ENCODE data around the gene TFPT.

The TFPT gene

DNA sequence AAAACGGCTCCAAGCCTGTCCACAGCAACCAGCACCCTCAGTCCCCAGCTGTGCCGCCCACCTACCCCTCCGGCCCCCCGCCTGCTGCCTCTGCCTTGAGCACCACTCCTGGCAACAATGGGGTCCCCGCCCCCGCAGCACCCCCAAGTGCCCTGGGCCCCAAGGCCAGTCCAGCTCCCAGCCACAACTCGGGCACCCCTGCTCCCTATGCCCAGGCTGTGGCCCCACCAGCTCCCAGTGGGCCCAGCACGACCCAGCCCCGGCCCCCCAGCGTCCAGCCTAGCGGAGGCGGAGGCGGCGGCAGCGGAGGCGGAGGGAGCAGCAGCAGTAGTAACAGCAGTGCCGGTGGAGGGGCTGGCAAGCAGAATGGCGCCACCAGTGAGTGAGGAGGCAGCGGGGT lies 32.7 kb upstream of the TFPT start:
- no peak for DNase-seq

DNA sequence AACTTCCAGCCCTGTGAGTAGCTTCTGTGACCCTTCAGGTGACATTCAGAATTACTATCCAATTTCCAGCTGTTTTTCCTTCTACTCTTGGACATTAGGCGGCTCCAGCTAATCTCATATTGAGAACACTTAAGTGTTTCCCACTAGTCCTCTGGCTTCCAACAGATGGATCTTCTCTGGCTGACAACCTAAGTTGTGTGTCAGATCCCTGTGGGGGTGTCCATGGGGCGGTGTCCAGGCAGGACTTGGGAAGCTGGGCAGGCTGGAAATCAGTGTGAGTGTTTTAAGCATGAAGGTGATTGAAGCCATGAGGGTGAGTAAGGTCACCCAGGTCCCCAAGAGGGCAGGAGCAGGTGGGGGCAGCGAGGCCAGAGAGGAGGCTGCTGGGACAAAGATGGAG lies 32.2 kb upstream of the TFPT start:
- DNase-seq, result no peak

DNA sequence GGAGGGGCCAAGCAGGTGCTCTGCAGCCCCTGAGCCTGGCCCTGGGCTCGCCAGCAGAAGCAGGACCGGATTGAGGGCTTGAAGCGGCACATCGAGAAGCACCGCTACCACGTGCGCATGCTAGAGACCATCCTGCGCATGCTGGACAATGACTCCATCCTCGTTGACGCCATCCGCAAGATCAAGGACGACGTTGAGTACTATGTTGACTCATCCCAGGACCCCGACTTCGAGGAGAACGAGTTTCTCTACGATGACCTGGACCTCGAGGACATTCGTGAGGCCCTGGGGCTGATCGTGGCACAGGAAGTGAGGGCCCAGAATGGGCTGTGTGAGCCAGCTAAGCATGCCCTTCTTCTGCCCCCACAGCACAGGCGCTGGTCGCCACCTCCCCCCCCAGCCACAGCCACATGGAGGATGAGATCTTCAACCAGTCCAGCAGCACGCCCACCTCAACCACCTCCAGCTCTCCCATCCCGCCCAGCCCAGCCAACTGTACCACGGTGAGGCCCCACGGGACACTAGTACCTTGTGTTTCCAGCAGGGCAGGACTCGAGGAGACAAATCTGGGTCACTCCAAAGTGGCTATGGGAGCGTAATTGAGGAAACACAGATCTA lies 30.2 kb upstream of the TFPT start:
- DNase-seq, result no peak

DNA sequence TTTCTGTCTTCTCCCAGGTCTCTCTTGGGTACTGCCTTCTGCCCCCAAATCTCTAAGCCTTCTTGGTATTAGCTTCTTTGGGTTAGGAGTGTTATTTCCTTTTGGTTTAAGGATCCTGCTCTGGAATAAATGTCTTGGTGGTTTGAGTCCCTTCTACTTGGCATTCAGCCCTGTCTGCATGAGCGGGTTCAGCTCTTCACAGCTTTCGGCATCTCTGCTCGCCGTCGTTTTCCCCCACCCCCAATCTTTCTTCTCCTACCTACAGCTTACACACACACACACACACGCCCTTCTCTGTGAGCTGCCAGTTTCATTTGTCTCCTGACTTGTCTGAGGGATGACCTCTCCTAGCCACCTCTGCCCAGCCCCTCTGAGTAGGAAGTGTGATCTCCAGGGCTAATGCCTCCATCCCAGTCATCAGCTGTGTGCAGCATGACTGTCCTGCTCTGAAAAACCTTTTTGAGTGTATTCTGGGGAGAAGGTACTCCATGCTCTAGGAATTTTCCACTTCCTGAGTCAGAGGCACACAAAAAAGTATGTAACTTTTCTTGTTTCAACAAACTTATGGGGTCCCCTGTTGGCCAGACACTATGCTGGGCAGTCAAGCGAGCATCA lies 26.8 kb upstream of the TFPT start:
- no peak for DNase-seq

DNA sequence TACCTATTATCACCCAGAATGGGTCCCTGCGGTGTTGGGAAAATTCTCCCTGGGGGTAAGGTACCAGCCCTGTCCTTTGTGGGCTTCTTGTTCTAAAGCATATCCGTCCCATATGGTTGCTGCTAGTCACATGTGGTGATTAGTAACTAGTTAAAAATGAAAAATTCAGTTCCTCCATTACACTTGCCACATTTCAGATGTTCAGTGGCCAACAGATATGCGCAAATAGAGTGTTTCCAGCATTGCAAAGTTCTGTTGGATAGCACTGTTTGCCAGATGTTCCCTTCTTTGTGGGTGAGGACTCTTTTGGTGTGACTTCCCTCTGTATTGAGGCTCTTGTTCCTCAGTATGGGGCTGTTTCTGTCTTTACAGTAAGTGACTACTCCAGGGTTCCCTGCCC lies 25.9 kb upstream of the TFPT start:
- DNase-seq, result no peak

DNA sequence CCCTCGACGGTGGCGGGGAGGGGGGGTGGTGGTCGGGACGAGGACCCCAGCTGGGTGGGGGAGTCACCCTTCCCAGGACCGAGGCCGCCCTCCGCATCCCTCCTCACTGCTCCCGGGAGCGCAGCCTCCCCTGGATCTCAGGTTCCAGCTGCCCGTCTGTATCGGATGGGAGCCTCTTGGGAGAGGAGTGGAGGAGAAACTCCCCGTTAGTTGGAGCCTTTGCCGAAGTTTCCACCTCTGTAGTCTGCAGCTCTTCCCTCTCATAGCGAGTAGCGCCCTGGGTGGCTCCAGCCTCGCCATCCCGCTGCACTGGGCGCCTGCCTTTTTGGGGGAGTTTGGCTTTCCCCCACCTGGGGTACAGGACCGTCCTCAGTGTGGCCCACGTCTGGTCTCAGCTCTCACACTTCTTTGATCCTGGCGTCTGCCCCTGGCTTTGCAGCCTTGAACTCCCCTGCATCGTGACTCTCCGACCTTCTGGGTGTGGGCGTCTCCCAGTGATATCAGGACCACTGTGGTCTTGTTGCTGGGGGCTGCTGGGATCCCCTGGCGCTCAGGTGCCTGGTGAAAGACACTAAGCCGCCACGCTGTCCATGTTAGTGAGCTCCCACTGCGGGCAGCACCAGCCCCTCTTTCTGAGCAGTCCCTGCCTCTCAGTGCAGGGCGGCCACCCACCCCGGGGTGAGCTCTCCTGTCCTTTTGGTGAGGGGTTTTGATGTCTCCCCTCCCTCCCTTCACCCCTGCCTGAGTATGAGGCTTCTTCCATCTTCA lies 23.2 kb upstream of the TFPT start:
- DNase-seq, result peak; percentile 26 to 40

DNA sequence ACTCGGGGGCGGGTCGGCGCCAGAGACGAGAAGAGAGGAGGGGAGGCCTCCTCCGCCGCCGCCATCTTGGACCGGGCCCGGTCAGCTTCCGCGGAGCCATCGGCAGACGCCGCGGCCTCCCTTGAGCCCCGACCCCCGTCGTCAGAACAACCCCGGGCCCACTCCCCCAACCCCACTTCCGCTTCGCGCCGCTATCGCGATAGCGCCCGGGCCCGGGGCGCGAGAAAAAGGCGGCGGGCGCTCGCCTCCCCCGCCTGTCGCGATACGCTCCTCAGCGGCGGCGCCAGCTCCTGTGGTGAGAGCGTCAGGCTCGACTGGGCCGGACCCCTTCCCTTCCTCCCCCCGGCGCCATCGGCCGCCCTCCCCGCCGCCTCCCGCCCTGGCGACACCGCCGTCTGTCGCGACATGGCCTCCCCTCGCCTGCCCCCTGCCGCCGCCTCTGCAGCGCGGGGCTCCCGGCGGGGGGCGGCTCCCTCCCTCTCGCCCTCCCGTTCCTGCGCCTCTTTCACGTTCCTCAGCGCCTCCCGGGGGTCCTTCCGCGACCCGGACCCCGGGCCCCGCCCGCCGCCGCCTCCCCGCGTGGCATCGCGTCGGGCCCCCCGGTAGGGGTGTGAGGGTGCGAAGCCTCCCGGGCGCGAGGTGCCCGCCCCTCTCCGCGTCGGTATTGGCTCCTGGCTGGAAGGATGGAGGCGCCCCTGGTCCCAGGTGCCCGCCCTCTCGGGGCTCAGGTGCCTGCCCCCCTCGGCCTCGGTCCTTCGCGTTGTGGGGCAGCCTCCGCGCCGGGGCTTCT lies 22.4 kb upstream of the TFPT start, which contains the start of gene CNOT3:
TSS of gene CNOT3 (plus strand) at position 64 of the 790 bp plus-strand sequence. CDS start 5,217 bp downstream, outside the sequence.
- peak; percentile 27 to 30 for DNase-seq

DNA sequence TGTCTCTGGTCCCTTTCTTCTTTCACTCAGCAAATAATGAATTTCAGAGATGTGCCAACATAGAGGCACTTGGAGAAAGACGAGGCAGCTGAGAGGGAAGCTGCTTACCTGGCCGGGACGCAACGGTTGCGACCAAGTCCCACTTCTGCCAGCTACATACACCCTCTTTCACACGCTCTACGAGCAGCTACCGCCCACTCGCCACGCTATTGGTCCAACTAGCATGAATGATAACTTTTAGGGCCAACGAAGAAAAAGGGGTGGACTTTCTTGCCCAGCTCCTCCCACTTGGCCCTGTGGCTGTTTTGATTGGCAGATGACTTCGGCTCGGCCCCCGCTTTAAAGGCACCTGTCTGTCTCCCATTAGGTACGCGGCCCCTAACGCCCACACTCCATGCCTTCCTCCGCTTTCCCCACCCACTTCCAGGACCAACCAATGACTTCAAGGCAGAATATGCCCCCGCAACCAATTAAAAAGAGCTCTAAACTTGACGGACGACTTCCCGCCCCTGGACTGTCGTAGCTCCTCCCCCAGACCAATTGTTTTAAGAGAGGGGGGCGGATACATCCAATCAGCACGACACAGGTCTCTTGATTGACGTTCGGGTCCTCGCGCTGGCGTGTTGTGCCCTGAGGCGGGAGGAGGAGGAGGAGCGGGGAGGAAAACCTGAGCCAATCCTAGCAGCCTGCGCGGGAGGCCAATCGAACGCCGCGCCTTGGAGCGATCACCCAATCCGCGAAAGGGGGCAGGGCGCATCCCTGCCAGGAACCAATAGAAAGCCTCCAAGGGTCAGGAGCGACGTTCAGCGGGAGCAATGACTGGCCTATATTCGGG lies 21.6 kb upstream of the TFPT start:
- DNase-seq, result peak; percentile 98 to 99

DNA sequence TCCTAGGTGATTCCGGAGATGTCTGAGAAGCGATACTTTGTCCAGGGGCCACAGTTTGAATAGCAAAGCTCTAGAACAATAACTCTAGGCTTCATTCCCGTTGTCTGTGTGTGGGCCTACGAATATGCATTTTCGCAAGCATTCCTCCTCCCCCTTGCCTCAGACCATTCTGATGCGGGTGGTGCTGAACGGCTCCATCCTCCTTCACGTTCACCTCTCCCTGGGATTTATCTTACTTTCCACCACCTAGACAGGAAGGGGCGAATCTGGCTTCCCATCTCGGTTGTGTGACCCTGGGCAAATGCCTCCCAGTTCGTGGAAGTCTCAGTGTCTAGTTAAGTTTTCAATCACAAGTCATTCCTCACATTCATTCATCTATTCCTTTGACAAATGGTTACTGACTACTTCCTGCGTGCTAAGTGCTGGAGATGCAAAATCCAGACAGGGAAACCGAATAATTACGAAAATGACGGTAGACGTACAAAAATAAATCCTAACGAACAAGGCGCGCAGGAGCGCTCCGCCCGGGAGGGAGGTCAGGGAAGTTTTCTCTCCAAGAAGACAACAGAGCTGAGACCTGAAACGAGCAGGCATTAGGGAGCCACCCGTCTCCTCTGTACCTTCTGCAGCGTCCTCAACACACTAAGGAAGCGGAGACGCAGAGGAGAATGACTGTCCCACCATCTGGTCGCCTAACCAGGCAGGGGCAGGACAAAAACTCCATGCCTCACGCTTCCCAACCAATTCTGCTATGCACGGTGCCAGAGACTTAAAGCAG lies 20.8 kb upstream of the TFPT start:
- no peak for DNase-seq

DNA sequence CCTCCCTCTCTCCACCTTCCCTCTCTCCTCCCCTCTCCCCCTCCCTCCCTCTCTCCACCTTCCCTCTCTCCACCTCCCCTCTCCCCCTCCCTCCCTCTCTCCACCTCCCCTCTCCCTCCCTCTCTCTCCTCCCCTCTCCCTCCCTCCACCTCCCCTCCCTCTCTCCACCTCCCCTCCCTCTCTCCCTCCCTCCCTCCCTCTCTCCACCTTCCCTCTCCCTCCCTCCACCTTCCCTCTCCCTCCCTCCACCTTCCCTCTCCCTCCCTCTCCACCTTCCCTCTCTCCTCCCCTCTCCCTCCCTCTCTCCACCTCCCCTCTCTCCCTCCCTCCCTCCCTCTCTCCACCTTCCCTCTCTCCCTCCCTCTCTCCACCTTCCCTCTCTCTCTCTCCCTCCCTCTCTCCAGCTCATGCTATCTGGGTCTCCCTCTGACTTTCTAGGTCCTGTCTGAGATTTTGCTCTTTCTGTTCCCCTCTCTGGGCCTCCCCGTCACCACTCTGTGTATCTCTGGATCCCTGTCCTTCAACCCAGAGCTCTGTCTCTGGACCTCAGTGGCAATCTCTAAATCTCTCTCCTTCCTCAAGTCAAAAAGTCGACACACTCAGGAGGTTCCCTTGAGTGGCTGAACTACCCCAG lies 18.6 kb upstream of the TFPT start:
- DNase-seq, result no peak

DNA sequence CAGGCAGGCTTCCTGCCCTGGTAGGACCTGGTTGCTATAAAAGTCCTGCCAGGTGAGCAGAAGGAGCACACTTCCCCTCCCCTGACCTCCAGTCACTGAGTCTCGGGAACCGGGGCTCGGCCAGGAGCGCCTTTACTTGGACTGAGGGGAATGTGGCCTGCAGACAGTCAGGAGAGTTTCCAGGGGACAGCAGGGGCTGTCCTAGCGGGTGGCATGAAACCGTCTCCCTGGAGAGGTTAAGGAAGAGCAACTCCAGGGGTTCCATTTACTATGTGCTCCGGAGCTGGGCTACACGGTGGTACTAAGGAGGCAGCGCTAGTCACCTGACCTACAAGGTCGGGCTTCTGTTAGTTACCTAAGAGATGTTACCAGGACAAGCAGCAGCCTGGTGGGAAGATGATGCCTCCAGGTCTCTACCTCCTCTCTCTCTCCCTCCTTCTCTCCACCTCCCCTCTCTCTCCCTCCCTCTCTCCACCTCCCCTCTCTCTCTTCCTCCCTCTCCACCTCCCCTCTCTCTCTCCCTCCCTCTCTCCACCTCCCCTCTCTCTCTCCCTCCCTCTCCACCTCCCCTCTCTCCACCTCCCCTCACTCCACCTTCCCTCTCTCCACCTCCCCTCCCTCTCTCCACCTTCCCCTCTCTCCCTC lies 18.0 kb upstream of the TFPT start:
- no peak for DNase-seq

DNA sequence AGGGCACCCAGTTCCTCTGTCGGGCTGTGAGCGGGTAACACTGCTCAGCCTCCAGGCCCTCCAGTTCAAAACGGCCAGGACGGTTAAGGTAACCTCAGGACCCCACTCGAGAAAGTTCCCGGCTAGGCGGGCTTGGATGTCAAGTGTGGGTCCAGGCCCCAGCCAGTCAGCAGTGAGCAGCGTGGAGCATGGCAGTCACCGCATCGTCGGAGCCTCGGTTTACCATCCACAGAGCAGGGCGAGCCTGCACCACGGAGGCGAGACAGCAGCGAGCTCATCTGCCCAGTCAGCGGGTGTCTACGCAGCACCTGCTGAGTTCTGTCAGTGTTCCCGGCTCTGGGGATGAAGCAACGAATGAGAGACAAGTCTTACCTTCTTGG lies 14.2 kb upstream of the TFPT start:
- DNase-seq, result no peak

DNA sequence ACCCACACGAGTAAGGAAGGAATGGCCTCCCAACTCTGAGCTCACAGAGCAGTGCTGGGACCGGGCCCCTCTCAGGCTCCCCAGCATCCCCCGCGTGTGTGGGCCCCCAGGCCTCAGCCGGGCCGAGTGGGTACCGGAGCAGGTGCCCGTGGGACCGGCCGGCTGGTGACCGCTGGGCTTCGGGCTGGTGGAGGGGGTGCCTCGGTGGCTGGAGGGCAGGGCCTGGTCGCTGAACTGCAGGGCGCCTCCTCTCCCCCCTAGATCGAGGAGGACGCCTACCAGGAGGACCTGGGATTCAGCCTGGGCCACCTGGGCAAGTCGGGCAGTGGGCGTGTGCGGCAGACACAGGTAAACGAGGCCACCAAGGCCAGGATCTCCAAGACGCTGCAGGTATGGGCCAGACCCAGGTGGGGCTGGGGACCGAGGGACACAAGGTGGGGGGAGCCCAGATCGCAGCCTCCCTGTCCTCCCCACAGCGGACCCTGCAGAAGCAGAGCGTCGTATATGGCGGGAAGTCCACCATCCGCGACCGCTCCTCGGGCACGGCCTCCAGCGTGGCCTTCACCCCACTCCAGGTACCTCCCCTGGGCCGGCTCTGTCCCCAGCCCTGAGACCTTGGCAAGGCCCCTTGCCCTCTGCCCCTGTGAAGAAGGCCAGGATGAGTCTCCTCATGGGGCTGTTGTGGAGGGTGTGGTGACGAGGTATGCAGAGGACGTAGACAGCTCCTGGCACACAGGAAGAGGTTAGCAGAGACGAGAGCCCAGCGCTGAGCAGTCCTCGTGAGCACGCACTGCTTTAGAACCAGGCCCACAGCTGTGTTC lies 13.5 kb upstream of the TFPT start:
- no peak for DNase-seq

DNA sequence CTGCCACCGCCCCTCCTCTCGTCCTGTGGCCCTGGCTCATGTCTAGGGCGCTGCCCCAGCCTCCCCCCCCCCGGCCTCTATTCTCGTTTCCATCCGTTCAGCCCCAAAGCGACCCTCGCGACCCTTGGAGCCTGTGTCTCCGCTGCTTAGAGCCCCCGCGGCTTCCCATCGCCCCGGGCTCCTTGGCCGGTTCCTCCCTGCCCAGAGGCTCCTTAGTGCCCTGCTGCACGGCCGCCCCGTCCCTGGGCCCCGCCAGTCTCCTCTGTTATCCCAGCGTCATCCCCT lies 12.9 kb upstream of the TFPT start:
- DNase-seq, result no peak

DNA sequence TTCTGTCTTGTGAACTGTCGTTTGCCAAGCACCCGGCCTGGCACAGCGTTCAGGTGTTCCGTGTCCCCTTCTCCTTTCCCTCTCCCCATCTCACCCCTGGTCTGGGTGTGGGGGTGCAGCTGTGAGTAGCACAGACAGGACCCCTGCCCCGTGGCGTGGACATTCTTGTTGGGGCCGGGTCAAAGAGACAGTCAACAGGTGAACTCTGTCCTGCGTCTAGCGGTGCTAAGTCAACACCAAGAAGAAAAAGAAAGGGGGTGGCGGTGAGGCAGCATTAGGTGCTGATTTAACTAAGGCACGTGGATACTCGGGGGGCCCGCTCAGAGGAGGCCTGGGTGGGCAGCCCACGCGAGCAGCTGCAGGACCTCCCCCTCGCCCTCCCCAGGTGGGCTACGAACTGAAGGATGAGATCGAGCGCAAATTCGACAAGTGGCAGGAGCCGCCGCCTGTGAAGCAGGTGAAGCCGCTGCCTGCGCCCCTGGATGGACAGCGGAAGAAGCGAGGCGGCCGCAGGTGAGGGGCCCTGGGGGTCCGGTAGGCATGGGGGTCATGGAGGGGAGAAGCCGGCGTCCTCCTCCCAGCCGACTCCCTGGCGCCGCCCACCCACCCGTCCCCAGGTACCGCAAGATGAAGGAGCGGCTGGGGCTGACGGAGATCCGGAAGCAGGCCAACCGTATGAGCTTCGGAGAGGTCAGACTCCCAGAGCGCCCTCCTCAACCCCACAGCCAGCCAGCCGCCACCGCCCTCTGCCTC lies 12.4 kb upstream of the TFPT start:
- DNase-seq, result no peak

DNA sequence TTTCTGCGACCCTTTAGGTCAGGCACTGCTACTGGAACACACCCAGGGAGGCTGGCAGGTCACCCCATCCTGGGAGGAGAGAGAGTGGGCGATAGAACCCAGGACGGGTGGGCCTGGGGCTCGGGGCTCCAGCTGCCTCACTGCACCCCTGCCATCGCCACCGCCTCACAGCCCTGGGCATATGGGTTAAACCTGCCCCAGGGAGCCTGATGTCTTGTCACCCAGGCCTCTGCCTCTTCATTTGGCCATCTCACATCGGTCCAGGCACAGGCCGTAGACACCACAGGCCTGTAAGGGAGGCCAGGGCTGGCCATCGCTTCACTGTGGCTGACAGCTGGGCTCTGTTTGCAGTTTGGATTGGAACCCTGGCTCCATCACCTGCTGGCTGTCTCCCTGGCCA lies 10.3 kb upstream of the TFPT start:
- no peak for DNase-seq

DNA sequence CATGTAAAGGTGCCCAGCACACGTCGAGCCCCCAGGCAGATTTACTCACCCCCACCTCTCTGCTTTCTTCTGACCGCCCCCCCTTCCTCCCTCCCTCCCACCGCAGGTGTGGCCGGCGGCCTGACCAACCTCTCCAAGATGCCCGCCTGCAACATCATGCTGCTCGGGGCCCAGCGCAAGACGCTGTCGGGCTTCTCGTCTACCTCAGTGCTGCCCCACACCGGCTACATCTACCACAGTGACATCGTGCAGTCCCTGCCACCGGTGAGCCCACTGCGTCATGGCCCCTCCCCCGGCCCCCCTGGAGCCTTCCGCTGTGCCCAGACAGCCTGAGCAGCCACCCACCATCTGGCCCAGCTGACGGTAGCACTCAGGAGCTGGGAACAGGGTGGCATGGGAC lies 8.9 kb upstream of the TFPT start:
- no peak for DNase-seq

DNA sequence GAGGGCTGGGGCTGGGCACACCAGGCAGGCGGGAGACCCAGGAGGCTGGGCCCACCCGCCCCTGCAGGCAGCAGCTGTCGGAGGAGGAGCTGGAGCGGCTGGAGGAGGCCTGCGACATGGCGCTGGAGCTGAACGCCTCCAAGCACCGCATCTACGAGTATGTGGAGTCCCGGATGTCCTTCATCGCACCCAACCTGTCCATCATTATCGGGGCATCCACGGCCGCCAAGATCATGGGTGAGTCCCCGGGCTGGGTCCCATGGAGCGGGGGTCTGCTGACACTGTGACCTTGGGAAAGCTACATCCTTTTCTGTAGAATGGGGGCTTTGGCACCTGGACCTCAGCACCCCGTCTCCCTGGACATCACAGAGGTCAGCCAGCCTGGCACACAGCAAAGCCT lies 8.2 kb upstream of the TFPT start:
- no peak for DNase-seq

DNA sequence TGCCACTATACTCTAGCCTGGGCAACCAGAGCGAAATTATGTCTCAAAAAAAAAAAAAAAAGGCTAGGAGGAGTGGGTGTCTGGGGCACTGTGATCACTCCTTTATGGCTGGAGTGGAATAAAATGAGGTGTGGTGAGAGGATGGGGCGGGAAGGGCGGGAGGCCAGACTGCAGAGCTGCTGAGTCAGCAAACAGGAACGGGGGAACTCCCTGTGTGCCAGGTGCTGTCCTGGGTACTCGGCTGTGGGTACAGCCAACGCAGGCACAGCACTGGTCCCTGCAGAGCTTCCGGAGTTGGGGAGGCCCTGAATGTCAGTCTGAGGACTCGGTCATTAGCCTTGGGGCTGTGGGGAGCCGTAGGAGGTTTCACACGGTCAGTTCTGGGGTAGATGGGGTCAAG lies 5.8 kb upstream of the TFPT start:
- no peak for DNase-seq
